HG03045 (cell line): ENCODE data around the gene FGG.
"Not testable (repeated sequence)": the region's sequence is repeated elsewhere in the genome, so short reads cannot be mapped to it uniquely, and the experiment has no call there.

ENCODE experiments used
- ATAC-seq: cut with Tn5 transposase; IDR thresholded peaks from one replicate; pipeline ENCODE4 v1.9.1; 2021; ENCODE audit warnings: mild to moderate bottlenecking, moderate library complexity; ENCODE audit not compliant: unreplicated experiment

Gene FGG

DNA sequence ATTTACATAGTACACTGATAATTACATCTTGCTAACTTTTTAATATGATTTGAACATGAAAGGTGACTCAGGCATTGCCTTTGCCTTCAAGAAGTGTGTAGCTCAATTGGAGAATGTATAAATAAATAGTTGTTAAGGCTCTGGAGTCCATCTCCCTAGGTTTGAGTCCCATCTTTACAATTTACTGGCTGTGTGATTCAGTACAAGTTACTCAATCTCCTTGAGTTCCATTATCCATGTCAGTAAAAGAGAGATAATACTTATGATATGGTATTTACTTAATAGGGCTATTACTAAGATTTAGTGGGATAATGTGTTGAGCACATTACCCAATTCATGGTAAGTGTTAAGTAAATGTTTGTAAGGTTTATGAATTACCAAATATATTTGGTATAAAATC, 1.9 kb upstream of the FGG start:
- ATAC-seq: no peak

- ATAC-seq: no peak
Observed at GRCh38 chr4:154611833-154612232, 623 bp downstream of the FGG start.

GRCh38 chr4:154610582-154610981, 1.9 kb downstream of the FGG start:
- ATAC-seq: no peak

GRCh38 chr4:154609532-154609931, 2.9 kb downstream of the FGG start:
- no peak for ATAC-seq

- ATAC-seq: no peak
Observed at GRCh38 chr4:154608361-154609252, 3.8 kb downstream of the FGG start.

GRCh38 chr4:154606728-154607723, 5.4 kb downstream of the FGG start:
- ATAC-seq: no peak

DNA sequence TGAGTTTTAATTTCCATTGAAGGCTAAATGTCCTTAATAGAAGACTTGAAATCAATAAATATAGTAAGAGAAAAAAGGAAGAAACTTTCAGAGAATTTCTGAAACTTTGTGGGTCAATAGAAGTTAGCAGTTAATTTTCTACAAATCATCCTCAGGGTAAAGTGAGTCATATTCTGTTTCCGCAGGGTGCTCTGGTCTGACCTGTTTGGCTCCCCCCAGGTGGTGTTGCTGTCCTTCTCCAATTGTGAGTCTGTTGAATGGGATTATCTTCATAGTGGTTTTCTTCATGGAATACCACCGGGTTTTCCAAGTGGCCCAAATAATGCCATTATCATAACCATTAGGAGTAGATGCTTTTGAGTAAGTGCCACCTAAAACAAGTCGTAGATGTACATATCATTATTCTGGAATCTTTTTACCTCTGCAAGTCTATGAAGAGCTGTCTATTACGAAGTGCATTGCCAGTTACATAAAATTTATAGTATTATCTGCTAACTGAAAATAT, 7.7 kb downstream of the FGG start:
- no peak for ATAC-seq

DNA sequence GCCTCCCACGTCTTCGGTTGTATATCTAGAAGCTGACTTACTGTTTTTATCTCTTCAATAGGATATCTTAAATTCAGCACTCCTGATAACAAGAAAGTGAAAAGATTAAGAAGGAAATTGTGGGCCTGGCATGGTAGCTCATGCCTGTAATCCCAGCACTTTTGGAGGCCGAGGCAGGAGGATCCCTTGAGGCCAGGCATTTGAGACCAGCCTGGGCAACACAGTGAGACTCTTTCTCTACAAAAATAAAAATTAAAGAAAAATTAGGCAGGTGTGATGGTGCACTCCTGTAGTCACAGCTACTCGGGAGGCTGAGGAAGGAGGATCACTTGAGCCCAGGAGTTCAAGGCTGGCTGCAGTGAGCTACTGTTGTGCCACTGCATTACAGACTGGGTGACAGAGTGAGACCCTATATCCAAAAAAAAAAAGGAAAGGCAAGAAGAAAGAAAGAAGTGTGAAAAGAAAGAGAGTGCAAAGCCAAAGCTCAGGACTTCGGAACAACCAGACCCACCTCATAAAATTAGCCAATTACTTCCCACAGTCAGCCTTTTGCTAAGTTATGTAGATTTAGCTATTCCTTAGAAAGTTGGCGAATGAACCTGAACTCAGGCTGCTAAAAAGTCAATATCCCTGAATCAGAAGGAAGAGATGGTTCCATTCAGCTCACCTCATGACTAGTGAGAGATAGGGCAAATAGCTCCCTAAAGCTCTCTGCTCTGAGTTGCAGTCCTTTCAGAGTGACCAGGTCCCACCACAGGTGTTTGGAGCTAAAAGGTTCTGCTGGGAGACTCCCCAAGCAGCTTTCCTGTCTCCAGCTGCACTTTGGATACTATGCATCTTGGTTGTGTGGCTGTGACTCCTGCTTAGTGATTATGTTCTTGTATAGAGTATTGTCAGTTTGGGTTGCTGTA, 9.2 kb downstream of the FGG start:
- ATAC-seq: no peak

DNA sequence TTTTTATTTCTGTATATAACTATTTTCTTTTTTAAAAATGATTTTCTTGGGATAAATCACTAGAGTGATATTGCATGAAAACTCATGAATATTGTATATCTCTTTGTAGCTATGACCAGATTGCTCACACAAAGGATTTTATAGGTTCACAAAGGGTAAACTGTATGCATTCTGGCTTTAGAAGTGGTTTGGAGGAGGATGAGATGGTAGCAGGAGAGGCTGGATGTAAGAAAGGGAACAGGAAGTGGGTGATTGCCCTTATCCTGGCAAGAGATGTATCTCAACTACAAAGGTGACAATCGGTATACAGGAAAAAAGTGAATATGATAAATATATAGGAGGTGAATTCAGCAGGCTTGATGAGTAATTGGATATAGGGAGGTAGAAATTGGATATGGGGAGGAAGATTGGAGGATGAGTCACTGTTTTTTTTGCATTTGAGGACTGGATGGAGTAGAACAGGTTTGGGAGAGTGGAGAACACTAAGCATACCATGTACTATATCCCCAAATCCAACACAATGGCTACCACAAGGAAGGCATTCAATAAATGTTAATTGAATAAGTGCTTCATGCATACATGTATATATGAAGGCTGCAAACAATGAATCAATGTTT, 9.9 kb downstream of the FGG start:
- ATAC-seq: no peak

DNA sequence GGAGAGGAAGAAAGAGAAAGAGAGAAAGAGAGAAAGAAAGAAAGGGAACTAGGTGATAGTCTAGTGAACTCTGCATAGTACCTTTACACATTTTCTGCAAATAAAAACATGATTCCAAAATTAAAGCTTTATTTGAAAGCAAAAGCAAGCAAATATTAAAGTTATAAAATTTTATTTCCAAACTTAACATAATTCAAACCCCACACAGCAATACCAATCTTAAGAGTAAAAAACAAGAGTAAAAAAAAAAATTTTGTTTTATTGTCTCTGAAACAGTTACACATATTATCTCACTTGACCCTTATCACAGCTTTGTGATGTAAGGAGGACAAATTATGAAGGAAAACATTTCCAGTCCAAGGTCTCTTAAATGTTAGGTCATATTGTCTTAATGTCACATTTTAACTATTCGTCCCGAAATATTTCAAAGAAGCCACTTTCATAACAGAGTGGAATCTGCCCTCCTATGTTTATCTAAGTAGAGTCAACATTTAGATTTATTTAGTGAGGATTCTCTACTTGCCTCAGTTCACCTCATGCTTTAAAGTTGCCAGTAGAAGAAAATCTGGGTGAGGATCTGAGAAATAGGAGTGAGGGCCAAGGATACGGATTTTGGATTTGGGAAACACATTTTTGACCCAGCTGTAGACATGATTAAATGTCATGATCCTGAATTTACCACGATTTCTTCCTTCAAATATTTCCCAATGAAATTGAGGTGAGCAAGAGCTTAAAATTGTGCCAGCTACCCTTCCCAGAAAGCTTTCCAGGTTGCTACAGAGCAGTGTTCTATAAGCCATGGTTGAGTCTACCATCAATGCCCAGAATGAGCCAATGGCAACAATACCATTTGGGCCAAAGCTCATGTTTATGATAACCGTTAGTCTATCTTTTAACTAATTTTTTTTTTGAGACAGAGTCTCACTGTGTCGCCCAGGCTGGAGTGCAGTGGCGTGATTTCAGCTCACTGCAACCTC, 14.4 kb downstream of the FGG start:
- no peak for ATAC-seq

- not testable (repeated sequence) for ATAC-seq
Observed at GRCh38 chr4:154597281-154597680, 15.2 kb downstream of the FGG start.

GRCh38 chr4:154595807-154596206, 16.6 kb downstream of the FGG start:
- no peak for ATAC-seq

GRCh38 chr4:154594343-154594742, 18.1 kb downstream of the FGG start:
- ATAC-seq: not testable (repeated sequence)

- ATAC-seq: no peak
Observed at GRCh38 chr4:154593868-154594267, 18.6 kb downstream of the FGG start.

GRCh38 chr4:154591890-154592289, 20.6 kb downstream of the FGG start:
- ATAC-seq: no peak

- ATAC-seq: no peak
Observed at GRCh38 chr4:154590329-154591006, 22.0 kb downstream of the FGG start, which contains the start of gene FGA. Gene FGA (minus strand): TSS chr4:154590742. CDS start chr4:154590687, 55 bp downstream.

GRCh38 chr4:154589296-154590197, 22.9 kb downstream of the FGG start:
- ATAC-seq: no peak
